Measurements from ENCODE around the gene SRMS. TPM values are rescaled to one million over a fixed set of nuclear protein-coding genes. Genes with fewer than 3 reads are reported as not detected.
"Not testable (repeated sequence)": the region's sequence is repeated elsewhere in the genome, so short reads cannot be mapped to it uniquely, and the experiment has no call there.

The SRMS gene
- total and polyA plus RNA-seq, 4 donors: 0.06 TPM; not detected in 3

- 91 to 93% methylated on average over 32 of the region's 32 CpGs for WGBS, 2 donors
- ATAC-seq (ENCODE audit: insufficient read depth, low FRiP score): no peak
- DNase-seq: no peak
Observed at GRCh38 chr20:63517376-63518309, 29.9 kb downstream of the SRMS start.

GRCh38 chr20:63514520-63514919 is 33.0 kb downstream of the SRMS start:
- DNase-seq; H3K4me1 ChIP-seq (ENCODE audit: control insufficient read depth in 5 of 5, insufficient read depth in 5 of 5, low read length in 5 of 5); H3K27ac ChIP-seq (ENCODE audit: low read depth in 1 of 2, low read length in 1 of 2); H3K9ac ChIP-seq (ENCODE audit: insufficient read depth in 1 of 2, low read length in 2 of 2); H3K9me3 ChIP-seq (ENCODE audit: control insufficient read depth in 4 of 4, insufficient read depth in 3 of 4, low read length in 3 of 4); H3K36me3 ChIP-seq (ENCODE audit: control insufficient read depth in 4 of 4, insufficient read depth in 4 of 4, low read length in 4 of 4); ATAC-seq (ENCODE audit: insufficient read depth, low FRiP score); H3K4me3 ChIP-seq; H3K27me3 ChIP-seq (ENCODE audit: control insufficient read depth in 3 of 3, insufficient read depth in 3 of 3, low read length in 2 of 3): not testable (repeated sequence)
- WGBS, 2 donors: 52 to 65% methylated on average over 10 of the region's 10 CpGs

More at GRCh38 chr20:63517376-63518309, 29.9 kb downstream of the SRMS start:
- H3K4me3 ChIP-seq: no peak overlapping the region
- H3K9ac ChIP-seq (ENCODE audit: insufficient read depth in 1 of 2, low read length in 2 of 2): no peak overlapping the region
- peaks cover 0 to 19% (median 7%) of the 10 kb centered on the region in 5 donors for H3K4me1 ChIP-seq (ENCODE audit: control insufficient read depth in 5 of 5, insufficient read depth in 5 of 5, low read length in 5 of 5)
- peaks cover 0 to 15% (median 7%) of the 10 kb centered on the region in 4 donors for H3K36me3 ChIP-seq (ENCODE audit: control insufficient read depth in 4 of 4, insufficient read depth in 4 of 4, low read length in 4 of 4)
- no peak for TF ChIP-seq CTCF (IDR thresholded peaks at IDR 0.05; ENCODE audit: control extremely low read depth, extremely low read depth)
- H3K27ac ChIP-seq (ENCODE audit: low read depth in 1 of 2, low read length in 1 of 2): no peak overlapping the region
- H3K9me3 ChIP-seq (ENCODE audit: control insufficient read depth in 4 of 4, insufficient read depth in 3 of 4, low read length in 3 of 4): no peaks in the 10 kb centered on the region
- no peaks in the 10 kb centered on the region for H3K27me3 ChIP-seq (ENCODE audit: control insufficient read depth in 3 of 3, insufficient read depth in 3 of 3, low read length in 2 of 3)

- Histone ChIP-seq H3K9ac (ENCODE audit: insufficient read depth in 1 of 2, low read length in 2 of 2) (no peak overlapping the region), H3K27ac (ENCODE audit: low read depth in 1 of 2, low read length in 1 of 2) (no peak overlapping the region), H3K4me1 (ENCODE audit: control insufficient read depth in 5 of 5, insufficient read depth in 5 of 5, low read length in 5 of 5) (peaks cover 0 to 2% (median 0%) of the 10 kb centered on the region in 5 donors), H3K4me3 (no peak overlapping the region), H3K27me3 (ENCODE audit: control insufficient read depth in 3 of 3, insufficient read depth in 3 of 3, low read length in 2 of 3) (no peaks in the 10 kb centered on the region), H3K9me3 (ENCODE audit: control insufficient read depth in 4 of 4, insufficient read depth in 3 of 4, low read length in 3 of 4) (peaks cover 0 to 1% (median 0%) of the 10 kb centered on the region in 4 donors), H3K36me3 (ENCODE audit: control insufficient read depth in 4 of 4, insufficient read depth in 4 of 4, low read length in 4 of 4) (no peaks in the 10 kb centered on the region)
- DNase-seq (no peak), ATAC-seq (ENCODE audit: insufficient read depth, low FRiP score) (no peak)
- 90 to 92% methylated on average over 3 of the region's 3 CpGs for WGBS, 2 donors
- no peak for TF ChIP-seq CTCF (IDR thresholded peaks at IDR 0.05; ENCODE audit: control extremely low read depth, extremely low read depth)
Observed at GRCh38 chr20:63513207-63513606, 34.3 kb downstream of the SRMS start.

GRCh38 chr20:63509088-63509564 is 38.4 kb downstream of the SRMS start:
- Histone ChIP-seq H3K9ac (ENCODE audit: insufficient read depth in 1 of 2, low read length in 2 of 2) (no peak overlapping the region), H3K9me3 (ENCODE audit: control insufficient read depth in 4 of 4, insufficient read depth in 3 of 4, low read length in 3 of 4) (peaks cover 0 to 22% (median 5%) of the 10 kb centered on the region in 4 donors), H3K4me3 (no peak overlapping the region), H3K4me1 (ENCODE audit: control insufficient read depth in 5 of 5, insufficient read depth in 5 of 5, low read length in 5 of 5) (peaks cover 0 to 2% (median 0%) of the 10 kb centered on the region in 5 donors), H3K27me3 (ENCODE audit: control insufficient read depth in 3 of 3, insufficient read depth in 3 of 3, low read length in 2 of 3) (peaks cover 0 to 2% (median 0%) of the 10 kb centered on the region in 3 donors), H3K27ac (ENCODE audit: low read depth in 1 of 2, low read length in 1 of 2) (no peak overlapping the region), H3K36me3 (ENCODE audit: control insufficient read depth in 4 of 4, insufficient read depth in 4 of 4, low read length in 4 of 4) (no peaks in the 10 kb centered on the region)
- WGBS, 2 donors: 82 to 83% methylated on average over 9 of the region's 9 CpGs
- TF ChIP-seq CTCF (IDR thresholded peaks at IDR 0.05; ENCODE audit: control extremely low read depth, extremely low read depth): no peak
- no peak for ATAC-seq (ENCODE audit: insufficient read depth, low FRiP score)
- DNase-seq: no peak

Data from lung (tissue), 12 donors.